Mammary epithelial cell (primary cell): ENCODE measurements around the gene G6PC3.

ENCODE experiments used
- EZH2 ChIP-seq: IDR thresholded peaks from 2 replicates; pipeline ENCODE4 v1.6.1; 2012; ENCODE audit warnings: low read length, inconsistent platforms, borderline replicate concordance
- TF ChIP-seq, protein P1 (sequence below), 2 donors: IDR thresholded peaks in 1 of 2; conservative IDR thresholded peaks in 1 of 2; 2 replicates each; pipeline ENCODE4 v1.5.1; 2011 to 2012; ENCODE audit warnings: inconsistent platforms in 2 of 2, low read length in 2 of 2, mild to moderate bottlenecking in 2 of 2, control low read depth in 1 of 2, low read depth in 1 of 2; ENCODE audit not compliant: insufficient read depth in 1 of 2; ENCODE audit errors: extremely low read depth in 1 of 2

DNA sequence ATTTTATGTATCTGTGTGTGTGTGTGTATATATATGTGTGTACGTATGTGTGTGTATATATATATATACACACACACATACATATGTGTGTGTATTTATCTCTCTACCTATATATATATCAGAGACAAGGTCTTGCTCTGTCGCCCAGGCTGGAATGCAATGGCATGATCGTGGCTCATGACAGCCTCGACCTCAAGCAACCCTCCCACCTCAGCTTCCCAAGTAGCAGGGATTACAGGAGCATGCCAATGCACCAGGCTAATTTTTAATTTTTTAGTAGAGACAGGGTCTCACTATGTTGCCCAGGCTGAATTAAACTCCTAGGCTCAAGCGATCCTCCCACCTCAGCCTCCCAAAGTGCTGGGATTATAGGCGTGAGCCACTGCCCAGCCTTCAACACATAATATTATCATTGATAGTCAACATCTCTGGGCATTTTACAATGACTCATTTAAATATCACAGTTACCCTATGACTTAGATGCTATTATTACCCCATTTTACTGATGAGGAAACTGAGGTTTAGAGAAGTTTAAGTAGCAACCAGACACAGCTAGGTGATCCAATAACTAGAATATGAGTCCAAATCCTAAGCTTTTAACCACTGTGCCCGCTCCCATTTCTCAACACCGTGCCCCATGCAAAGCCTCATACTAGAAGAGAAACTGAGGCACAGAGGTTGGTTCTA lies 24.3 kb downstream of the G6PC3 start:
- TF ChIP-seq, protein P1, sequence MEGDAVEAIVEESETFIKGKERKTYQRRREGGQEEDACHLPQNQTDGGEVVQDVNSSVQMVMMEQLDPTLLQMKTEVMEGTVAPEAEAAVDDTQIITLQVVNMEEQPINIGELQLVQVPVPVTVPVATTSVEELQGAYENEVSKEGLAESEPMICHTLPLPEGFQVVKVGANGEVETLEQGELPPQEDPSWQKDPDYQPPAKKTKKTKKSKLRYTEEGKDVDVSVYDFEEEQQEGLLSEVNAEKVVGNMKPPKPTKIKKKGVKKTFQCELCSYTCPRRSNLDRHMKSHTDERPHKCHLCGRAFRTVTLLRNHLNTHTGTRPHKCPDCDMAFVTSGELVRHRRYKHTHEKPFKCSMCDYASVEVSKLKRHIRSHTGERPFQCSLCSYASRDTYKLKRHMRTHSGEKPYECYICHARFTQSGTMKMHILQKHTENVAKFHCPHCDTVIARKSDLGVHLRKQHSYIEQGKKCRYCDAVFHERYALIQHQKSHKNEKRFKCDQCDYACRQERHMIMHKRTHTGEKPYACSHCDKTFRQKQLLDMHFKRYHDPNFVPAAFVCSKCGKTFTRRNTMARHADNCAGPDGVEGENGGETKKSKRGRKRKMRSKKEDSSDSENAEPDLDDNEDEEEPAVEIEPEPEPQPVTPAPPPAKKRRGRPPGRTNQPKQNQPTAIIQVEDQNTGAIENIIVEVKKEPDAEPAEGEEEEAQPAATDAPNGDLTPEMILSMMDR (conservative IDR thresholded peaks at IDR 0.05 in 1 of 2, IDR thresholded peaks at IDR 0.05 in 1 of 2; ENCODE audit: extremely low read depth in 1 of 2, insufficient read depth in 1 of 2, low read depth in 1 of 2, low read length in 2 of 2), result no peak
- TF ChIP-seq EZH2, result no peak
